ENCODE data around the gene SOAT2.
"Not testable (repeated sequence)": the region's sequence is repeated elsewhere in the genome, so short reads cannot be mapped to it uniquely, and the experiment has no call there.

The SOAT2 gene

DNA sequence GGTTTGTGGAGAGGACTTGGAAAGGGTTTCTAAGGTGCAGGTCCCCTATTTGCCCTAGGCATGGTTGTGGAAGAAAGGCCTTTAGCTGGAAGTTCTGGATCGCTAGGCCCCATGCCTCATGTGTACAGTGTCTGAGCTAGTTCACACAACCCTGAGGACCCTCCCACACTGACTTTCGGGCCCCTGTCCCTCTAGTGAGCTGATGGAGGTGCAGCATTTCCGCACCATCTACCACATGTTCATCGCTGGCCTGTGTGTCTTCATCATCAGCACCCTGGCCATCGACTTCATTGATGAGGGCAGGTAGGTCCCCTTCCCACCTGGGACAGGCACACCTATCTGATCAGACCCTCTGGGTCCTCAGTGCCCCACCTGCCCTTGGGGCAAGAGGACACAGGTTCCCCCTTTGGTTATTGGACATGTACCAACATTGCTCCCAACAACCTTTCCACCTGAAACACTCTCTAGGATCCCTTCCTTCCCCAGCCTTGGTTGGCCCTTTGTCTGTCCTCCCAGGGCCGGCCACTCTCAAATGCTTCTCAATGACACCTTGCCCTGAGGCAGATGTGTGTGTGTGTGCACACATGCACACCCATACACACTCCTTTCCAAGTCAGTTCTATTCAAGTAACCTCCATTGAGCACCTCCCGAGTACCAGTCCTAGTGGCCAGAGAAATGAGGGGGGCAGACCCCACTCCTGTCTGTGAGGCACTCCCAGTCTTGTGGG, 2.6 kb downstream of the SOAT2 start:
- no peak for DNase-seq (ENCODE audit: low spot score)

DNA sequence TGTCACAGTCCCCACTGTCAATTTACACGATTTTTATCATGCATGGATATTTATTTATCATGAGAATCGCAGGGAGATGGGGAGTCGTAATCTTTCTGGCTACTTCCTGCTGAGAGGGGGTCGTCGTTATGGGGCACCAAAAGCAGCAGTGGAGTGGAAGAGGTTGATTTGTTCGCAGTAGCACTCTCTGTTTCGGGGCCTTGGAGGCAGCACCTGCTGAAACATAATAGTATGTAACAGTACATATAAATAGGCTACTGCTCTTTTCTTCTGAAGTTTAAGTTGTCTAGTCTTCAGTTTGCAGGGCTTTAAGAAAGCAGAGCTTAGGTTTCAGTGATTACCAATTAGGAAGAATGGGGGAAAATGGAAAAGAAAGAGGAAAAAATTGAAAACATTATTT, 3.8 kb downstream of the SOAT2 start:
- no peak for DNase-seq (ENCODE audit: low spot score)

DNA sequence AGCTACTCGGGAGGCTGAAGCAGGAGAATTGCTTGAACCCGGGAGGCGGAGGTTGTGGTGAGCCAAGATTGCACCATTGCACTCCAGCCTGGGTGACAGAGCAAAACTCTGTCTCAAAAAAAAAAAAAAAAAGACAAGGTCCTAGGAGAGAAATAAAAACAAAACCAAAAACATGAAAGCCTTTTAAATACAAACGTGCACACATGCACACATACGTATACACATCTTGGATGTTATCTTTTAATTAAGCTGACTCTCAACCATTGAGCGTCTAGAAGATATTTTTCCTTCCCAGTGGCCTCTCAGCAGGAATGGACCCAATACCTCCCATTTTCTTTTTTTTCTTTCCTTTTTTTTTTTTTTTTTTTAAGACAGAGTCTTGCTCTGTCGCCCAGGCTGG, 9.1 kb downstream of the SOAT2 start:
- not testable (repeated sequence) for DNase-seq (ENCODE audit: low spot score)

DNA sequence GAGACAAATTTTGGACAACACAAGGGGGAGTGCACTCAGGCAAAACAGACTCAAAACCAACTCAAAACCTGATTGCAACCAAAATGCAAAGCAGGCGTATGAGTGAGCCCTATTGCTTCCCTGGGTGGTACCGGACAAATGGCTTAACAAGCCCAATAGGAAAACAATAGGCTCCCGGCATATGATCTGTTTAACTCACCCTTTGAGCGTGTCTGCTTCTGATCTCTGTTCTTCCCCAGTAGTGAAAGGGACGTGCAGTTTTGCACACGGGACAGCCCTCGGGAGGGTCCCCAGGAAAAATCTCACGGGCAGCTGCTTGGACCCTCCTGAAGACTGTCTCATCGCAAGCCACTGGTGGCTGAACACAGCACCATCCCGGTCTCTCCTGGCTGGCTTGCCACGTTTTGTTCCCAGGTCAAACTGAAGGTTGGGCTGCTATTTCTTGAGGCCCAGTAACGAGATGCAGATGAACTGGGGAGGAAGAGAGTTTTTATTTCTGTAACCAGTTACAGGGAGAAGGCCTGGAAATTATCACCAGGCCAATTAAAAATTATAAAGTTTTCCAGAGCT, 9.9 kb downstream of the SOAT2 start:
- no peak for DNase-seq (ENCODE audit: low spot score)

DNA sequence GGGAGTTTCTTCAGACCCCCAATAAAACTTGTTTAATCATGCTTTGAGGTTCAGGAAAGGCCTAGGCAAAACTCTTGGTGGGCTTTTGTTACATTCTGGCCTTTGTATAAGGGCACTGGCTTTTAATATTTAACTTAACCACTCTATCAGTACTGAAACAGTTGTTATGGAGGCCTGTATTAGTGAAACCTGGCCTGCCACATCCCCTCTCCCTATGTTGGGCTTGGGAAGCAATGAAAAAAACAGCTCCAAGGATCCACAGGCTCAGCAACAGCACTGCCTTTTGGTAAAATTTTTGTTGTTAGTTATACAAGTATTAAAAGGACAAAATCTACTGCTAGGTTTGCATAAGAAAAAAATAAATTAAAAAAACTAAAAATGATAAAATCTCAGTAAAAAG, 10.7 kb downstream of the SOAT2 start:
- DNase-seq (ENCODE audit: low spot score), result no peak

DNA sequence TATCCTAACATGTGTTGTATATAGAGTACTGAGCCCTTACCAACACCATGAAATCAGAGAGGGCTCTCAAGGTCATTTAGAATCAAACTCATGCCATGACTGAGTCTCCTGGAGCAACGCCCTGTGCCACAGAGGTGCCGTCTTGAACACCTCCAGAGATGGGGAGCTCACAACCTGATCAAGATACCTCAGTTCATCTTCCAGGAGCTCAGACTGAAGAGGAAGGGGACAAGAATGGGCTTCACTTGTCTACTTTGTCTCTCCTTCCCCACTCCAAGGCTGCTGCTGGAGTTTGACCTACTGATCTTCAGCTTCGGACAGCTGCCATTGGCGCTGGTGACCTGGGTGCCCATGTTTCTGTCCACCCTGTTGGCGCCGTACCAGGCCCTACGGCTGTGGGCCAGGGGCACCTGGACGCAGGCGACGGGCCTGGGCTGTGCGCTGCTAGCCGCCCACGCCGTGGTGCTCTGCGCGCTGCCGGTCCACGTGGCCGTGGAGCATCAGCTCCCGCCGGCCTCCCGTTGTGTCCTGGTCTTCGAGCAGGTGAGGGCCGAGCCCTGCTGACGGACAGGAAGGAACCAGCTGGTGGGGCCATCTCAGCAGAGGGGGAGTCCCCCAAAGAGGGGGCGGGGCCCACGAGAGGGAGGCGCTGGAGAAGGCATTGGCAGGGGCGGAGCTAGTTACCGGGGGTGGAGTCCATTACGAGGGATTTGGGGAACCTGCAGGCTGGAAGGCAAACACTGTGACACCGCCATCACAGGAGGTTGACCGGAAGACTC, 12.0 kb downstream of the SOAT2 start:
- DNase-seq (ENCODE audit: low spot score), result no peak

DNA sequence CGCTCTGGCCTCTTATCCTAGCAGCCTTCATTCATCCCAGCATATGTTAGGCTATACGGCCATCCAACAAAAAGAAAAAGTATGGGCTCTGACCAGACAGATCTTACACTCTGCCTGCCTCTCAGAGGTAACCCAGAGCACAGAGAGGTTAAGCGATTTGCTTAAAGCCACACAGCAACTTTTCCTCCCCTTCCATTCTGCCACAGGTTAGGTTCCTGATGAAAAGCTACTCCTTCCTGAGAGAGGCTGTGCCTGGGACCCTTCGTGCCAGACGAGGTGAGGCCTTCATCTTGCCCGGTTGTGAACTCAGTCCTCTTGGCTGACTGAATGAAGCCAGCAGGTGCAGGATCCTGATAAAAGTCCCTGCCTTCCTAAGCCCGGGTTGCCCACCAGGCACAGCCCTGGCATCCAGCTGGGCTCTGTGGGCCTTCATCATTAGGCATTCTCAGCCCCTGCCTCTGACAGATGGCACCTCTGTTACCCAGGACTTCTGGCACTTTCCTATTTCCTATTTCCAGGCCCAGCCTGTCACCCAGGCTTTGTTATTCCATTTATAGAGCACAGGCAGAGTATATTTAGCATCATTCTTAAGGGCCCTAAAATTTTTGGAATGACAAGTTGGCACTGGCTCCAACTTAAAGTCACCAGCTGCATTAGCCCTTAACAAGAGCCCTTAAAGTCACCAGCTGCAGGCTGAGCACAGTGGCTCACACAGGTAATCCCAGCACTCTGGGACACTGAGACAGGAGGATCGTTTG, 12.8 kb downstream of the SOAT2 start:
- DNase-seq (ENCODE audit: low spot score), result no peak

DNA sequence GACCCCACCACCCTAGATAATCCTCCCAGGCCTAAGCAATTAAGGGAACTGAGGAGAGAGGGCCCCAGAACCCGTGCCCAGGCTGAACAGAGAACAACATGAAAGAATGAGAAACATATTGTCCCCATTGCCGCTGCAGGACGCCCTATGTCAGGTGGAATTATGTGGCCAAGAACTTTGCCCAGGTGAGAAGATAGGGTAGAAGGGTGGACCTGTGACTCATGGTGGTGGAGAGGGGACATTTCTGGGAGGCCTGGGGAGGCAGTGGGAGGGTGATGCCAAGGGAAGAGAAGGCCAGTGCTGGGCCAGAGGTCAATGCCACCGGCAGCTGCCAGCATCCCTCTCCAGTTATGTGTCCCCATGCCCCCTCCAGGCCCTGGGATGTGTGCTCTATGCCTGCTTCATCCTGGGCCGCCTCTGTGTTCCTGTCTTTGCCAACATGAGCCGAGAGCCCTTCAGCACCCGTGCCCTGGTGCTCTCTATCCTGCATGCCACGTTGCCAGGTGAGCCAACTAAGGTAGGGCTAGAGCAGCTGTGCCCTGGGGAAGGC, 15.5 kb downstream of the SOAT2 start:
- no peak for DNase-seq (ENCODE audit: low spot score)

DNA sequence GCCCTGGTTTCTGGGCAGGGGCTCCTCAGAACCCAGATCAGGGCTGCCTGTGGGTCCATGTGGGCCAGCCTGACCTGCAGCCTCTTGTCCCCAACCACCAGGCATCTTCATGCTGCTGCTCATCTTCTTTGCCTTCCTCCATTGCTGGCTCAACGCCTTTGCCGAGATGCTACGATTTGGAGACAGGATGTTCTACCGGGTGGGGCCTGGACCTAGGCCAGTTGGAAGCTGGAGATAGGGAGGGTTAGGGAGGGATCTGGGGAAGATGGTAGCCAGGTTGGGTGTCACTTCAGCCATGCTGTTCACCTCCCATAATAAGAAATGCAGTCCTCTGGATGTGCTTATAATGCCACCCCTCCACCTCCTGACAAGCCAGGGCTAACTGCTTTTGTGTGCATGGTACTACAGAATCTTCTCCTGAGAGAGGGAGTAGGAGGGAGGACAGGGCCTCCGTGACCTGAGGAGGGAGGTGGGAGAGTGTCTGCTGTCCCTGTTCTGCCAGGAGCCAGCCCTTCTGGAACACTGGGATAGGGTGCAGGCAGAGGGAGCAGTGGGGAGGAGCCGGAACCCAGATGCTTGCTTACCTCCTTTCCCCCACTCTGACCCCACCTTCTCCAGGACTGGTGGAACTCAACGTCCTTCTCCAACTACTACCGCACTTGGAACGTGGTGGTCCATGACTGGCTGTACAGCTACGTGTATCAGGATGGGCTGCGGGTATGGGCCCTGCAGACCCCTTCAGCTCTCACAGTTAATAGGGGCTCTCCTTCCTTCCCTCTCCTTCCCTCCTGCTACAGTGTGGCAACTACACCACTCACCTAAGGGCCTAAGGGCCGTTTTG, 17.6 kb downstream of the SOAT2 start:
- no peak for DNase-seq (ENCODE audit: low spot score)

DNA sequence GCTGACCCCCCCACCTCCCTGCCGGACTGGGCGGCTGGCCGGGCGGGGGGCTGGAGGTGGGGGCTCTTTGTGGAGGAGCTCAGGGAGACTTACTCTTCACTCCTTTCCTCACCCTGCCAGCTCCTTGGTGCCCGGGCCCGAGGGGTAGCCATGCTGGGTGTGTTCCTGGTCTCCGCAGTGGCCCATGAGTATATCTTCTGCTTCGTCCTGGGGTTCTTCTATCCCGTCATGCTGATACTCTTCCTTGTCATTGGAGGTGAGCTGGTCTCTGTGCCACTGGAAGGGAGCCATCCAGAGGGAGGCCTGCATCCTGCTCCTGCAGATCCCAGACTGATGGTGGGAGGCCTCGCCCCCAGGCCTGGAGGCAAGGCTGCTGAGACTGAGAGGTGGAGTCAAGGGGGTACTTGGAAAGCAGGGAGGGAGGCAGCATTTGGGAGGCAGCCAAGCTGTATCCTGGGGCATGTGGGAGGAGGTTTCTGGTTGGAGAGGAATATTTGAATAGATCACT, 19.7 kb downstream of the SOAT2 start:
- no peak for DNase-seq (ENCODE audit: low spot score)

DNA sequence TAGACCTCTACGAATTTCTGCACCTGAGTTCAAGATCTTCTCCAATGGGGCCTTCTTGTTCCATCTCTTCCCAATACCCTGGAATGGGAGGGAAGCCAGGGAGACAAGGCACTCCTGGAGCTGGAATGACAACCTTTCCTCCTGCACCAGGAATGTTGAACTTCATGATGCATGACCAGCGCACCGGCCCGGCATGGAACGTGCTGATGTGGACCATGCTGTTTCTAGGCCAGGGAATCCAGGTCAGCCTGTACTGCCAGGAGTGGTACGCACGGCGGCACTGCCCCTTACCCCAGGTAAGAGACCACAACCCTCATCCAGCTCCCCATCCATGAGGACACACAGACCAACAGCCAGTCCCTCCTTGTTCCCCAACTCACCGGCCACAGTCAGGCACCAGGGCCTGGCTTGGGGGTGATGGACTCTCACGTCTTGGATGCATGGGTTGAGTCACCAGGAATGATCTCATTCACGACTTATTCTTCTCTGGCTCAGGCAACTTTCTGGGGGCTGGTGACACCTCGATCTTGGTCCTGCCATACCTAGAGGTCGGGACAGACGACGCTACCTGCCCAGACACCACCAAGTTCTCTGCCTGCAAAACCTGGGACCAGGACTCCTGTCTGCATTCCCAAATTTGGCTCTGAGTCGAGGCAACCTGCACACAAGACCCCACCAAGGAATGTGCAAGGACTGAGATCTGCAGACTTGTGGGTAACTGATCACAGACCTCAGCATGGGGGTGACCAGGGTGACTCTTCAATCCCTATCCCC, 20.5 kb downstream of the SOAT2 start:
- peak; percentile 78 for DNase-seq (ENCODE audit: low spot score)

DNA sequence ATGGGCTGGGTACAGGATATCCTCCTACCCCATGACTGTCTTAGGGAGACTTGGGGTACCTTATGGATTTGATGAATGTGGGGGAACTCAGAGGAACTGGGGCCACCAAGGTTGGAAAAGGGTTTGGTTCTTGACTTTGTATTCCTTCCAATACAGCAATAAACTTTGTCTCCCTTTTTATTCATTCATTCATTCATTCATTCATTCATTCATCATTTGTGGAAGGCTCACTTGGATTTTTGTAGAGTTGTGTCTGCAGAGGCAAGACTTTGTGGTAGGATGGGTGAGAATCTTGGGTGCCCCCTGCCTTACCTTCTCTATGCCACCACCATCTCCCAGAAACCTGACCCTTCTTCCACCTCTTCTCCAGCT, 21.1 kb downstream of the SOAT2 start:
- DNase-seq (ENCODE audit: low spot score), result no peak

DNA sequence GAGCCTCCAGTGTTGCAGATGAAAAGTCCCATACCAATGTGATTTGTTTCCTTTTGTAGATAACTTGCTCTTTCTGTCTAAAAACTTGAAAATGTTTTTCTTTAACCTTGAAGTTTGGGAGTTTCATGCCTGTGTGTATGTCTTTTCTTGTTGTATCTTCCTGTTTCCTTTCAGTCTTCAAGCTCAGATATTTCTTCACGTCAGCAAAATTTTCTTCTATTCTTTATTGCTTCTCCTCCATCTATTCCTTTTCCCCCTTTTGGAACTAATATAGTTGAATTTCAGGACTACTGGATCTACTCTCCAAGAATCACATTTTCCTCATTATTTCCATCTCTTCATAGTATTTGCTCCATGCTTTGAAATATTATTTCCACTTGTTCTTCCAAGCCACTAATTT, 23.9 kb downstream of the SOAT2 start:
- no peak for DNase-seq (ENCODE audit: low spot score)

DNA sequence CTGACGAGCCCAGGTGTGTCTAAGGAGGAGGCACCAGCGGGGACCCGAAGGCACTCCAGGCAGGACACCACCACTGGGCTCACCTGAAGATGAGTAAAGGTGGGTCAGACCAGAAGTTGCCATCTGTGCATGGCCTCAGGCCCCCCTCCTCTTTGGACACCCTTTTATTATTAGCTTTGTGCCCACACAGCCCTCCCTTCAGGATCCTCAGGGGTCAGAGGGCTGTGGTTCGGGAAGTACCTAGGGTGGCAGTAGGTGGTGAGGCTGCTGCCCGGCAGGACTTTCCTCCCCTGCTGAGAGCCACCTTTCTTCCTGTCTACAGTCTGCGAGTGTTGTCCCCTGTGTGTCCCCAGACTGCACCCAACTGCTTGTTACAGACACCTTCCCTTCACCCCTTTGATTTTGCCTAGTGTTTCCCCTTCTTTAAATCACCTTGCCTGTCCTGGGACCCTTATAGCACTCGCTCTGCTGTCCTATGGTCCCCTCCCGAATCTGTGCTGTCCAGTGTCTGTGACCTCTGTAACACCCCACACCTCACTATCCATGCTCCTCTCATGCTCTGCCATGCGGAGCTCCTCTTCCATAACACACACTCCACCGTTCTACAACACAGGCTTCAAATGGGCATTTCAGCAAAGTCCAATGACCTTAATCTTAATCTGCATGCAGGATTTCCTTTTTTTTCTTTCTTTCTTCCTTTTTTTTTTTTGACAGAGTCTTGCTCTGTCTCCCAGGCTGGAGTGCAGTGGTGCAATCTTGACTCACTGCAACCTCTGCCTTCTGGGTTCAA, 25.7 kb downstream of the SOAT2 start:
- no peak for DNase-seq (ENCODE audit: low spot score)

DNA sequence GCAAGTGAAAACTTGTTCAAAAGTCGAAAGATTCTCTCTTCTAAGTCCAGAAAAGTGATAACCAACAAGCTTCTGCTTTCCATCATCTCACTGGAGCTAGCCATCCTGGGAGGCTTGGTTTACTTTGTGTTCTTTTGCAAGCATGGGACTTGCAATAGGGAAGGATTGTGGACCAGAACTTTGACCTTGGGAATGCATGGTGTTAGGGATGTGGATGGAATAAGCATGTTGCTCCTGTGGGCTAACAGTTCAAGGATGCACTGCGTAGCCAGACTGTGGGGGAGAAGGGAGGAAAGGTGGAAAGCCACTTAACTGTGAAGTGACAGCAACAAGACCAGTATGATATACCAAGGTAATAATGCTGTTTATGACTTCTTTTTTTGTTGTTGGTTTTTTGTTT, 28.6 kb downstream of the SOAT2 start:
- DNase-seq (ENCODE audit: low spot score), result no peak

DNA sequence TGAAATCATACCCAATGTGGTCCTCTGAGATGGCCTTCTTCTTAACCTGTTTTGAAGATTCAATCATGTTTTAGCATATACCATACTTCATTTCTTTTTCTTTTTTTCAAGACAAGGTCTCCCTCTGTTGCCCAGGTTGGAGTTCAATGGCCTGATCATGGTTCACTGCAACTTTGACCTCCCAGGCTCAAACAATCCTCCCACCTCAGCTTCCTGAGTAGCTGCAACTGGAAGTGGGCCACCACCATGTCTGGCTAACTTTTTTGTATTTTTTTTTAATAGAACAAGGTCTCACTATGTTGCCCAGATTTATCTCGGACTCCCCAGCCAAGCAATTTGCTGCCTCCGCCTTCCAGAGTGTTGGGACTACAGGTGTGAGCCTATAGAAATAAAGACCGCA, 30.4 kb downstream of the SOAT2 start:
- no peak for DNase-seq (ENCODE audit: low spot score)

DNA sequence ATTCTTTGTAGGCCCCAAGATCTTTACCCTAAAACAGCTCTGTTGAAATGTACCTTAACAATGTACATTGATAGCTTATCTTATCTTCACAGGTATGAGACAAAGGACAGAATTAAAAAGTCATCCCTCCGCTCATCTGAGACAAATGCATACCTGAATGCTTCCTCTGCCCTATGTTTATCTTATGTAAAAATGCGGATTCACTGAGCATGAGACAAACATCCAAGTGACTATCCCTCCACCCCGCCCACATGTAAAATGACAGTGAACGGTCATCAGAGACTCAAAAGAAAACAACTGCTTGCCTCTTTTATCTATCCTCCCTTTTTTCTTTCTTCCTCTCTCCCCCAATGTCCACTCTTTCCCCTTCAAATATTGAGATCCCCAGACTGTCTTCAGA, 40.1 kb downstream of the SOAT2 start:
- DNase-seq (ENCODE audit: low spot score), result no peak

DNA sequence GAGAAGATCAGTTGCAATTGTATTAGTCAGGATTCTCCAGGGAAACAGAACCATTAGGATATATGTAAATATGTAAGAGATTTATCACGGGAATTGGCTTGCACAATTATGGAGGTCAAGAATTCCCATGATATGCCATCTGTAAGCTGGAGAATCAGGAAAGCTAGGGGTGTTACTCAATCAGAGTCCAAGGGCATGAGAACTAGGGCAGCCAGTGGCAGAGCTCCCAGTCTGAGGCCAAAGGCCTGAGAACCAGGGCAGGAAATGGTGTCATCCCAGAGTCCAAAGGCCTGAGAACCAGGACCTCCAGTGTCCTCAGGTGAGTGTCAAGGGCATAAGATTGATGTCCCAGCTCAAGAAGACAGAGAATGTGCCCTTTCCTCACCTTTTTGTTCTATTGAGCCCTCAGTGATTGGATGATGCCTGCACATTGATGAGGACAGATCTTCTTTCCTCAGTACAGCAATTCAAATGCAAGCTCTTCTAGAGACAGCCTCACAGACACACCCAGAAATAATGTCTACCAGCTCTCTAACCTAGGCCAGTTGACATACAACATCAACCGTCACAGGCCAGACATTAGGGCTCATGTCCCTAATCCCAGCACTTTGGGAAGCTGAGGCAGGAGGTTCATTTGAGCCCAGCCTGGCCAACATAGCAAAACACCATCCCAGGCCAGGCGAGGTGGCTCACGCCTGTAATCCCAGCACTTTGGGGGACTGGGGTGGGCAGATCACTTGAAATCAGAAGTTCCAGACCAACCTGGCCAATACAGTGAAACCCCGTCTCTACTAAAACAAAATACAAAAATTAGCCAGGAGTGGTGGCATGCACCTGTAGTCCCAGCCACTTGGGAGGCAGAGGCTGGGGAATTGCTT, 42.3 kb downstream of the SOAT2 start:
- peak; percentile 30 for DNase-seq (ENCODE audit: low spot score)

DNA sequence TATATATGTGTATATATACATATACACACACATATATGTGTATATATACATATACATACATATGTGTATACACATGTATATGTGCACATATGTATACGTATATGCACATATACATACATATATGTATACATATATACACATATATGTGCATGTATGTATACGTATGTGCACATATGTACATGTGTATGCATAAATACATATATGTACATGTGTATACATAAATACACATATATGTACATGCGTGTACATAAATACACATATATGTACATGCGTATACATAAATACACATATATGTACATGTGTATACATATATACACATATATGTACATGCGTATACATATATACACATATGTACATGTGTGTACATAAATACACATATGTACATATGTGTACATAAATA, 43.9 kb downstream of the SOAT2 start:
- DNase-seq (ENCODE audit: low spot score), result no peak
